ENCODE data around the gene CAMSAP2. TPM values are rescaled to one million over a fixed set of nuclear protein-coding genes. Genes with fewer than 3 reads are reported as not detected.

Gene CAMSAP2
- total RNA-seq, 6 experiments from 2014 or later, result 30.2 to 35.6 (median 33.3) TPM

DNA sequence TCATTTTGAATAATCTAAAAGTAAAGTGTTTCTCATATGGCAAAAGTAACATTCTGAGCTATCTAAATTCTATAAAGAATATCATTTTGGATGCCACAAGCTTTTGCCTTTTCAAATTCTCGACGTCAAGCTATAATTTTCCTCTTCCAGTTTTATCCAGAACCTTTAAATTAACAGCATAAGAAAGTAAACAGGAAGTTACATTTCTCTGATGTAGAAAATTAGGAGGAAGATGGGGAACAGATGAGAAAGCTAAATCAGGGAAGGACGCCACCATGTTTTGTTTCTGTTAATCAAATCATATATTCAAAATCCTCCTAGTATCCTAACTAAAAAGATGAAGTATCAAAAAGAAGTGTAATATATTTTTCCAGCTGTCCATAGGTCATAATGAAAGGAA lies 8.8 kb upstream of the CAMSAP2 start:
- H3K4me3 Mint-ChIP-seq, result peak overlapping the region; percentile 52
- DNase-seq, result no peak
- peaks cover 9% of the 10 kb centered on the region for H3K4me1 Mint-ChIP-seq (ENCODE audit: low read depth)
- H3K27ac Mint-ChIP-seq, result peak overlapping the region; percentile 87
- TF ChIP-seq, protein P1, sequence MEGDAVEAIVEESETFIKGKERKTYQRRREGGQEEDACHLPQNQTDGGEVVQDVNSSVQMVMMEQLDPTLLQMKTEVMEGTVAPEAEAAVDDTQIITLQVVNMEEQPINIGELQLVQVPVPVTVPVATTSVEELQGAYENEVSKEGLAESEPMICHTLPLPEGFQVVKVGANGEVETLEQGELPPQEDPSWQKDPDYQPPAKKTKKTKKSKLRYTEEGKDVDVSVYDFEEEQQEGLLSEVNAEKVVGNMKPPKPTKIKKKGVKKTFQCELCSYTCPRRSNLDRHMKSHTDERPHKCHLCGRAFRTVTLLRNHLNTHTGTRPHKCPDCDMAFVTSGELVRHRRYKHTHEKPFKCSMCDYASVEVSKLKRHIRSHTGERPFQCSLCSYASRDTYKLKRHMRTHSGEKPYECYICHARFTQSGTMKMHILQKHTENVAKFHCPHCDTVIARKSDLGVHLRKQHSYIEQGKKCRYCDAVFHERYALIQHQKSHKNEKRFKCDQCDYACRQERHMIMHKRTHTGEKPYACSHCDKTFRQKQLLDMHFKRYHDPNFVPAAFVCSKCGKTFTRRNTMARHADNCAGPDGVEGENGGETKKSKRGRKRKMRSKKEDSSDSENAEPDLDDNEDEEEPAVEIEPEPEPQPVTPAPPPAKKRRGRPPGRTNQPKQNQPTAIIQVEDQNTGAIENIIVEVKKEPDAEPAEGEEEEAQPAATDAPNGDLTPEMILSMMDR (IDR thresholded peaks at IDR 0.05), result no peak
- no peaks in the 10 kb centered on the region for H3K9me3 Mint-ChIP-seq
- H3K27me3 Mint-ChIP-seq (ENCODE audit: insufficient read depth), result no peaks in the 10 kb centered on the region; the same call in 1 of the 2 replicates
- H3K36me3 Mint-ChIP-seq (ENCODE audit: low read depth), result no peaks in the 10 kb centered on the region

DNA sequence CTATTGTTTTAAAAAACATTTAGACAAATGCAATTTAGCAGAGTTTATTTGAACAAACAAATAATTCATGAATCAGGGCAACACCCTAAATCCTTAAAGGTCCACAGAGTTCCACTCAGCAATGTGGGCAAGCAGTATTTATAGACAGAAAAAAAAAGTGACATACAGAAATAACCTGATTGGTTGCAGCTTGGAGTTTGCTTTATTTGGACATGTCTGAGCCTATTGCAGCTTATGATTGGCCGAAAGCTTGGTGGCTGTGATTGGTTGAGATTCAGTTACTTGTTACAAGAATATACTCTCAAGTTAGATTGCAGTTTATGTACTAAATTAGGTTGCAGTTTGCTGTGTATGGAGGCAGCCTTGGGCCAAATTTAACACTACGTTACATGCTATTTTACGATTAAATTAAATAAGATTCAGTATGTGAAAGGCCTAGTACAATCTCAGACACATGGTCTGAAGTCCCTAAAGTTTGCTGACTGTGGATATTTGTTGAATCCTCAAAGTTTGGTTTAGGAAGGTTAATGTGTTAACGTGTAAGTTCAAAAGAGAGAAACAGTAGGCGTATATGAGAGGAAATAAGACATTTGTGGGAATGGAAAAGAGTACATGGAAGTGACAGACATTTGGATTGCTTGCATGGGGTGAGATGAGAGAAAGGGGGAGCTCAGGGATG lies 6.9 kb upstream of the CAMSAP2 start:
- peaks cover 9% of the 10 kb centered on the region for H3K4me1 Mint-ChIP-seq (ENCODE audit: low read depth)
- no peak for DNase-seq
- TF ChIP-seq, protein P1 (IDR thresholded peaks at IDR 0.05), result no peak
- no peaks in the 10 kb centered on the region for H3K36me3 Mint-ChIP-seq (ENCODE audit: low read depth)
- no peaks in the 10 kb centered on the region for H3K9me3 Mint-ChIP-seq
- H3K27ac Mint-ChIP-seq, result no peak overlapping the region
- H3K4me3 Mint-ChIP-seq, result no peak overlapping the region
- H3K27me3 Mint-ChIP-seq (ENCODE audit: insufficient read depth), result no peaks in the 10 kb centered on the region

DNA sequence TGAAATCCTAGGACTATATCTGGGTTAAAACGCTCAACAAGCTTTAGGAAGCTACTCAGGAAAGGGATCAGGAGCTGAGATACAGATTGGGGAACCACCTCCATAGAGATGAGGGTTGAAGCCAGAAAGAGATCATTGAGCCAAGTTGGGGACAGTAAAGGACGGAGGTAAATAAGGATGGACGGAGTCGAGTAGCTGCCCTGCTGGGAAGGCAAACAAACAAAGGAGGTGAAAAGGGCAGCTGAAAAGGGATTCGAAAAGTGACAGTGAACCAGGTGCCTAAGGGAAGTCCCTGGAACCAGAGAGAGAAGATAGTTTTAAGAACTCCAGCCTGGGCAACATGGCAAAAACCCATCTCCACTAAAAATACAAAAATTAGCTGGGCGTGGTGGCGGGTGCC lies 6.3 kb upstream of the CAMSAP2 start:
- Mint-ChIP-seq H3K36me3 (ENCODE audit: low read depth) (no peaks in the 10 kb centered on the region), H3K4me3 (no peak overlapping the region), H3K9me3 (no peaks in the 10 kb centered on the region), H3K27ac (no peak overlapping the region), H3K4me1 (ENCODE audit: low read depth) (peaks cover 9% of the 10 kb centered on the region), H3K27me3 (ENCODE audit: insufficient read depth) (no peaks in the 10 kb centered on the region)
- DNase-seq, result no peak
- TF ChIP-seq, protein P1 (IDR thresholded peaks at IDR 0.05), result no peak

- no peak for DNase-seq
- Mint-ChIP-seq H3K4me1 (ENCODE audit: low read depth) (peaks cover 20% of the 10 kb centered on the region), H3K4me3 (no peak overlapping the region), H3K27me3 (ENCODE audit: insufficient read depth) (peaks cover 2% of the 10 kb centered on the region; the same call in 1 of the 2 replicates), H3K27ac (no peak overlapping the region), H3K9me3 (no peaks in the 10 kb centered on the region), H3K36me3 (ENCODE audit: low read depth) (no peaks in the 10 kb centered on the region)
- TF ChIP-seq, protein P1 (IDR thresholded peaks at IDR 0.05), result no peak
Observed at GRCh38 chr1:200733907-200734306, 4.8 kb upstream of the CAMSAP2 start.

- Mint-ChIP-seq H3K36me3 (ENCODE audit: low read depth) (peaks cover 3% of the 10 kb centered on the region; the same call in 1 of the 2 replicates), H3K4me1 (ENCODE audit: low read depth) (peaks cover 32% of the 10 kb centered on the region), H3K27me3 (ENCODE audit: insufficient read depth) (peaks cover 2% of the 10 kb centered on the region; the same call in 1 of the 2 replicates), H3K27ac (peak overlapping the region; percentile 100), H3K9me3 (no peaks in the 10 kb centered on the region), H3K4me3 (peak overlapping the region; percentile 100)
- TF ChIP-seq, protein P1 (IDR thresholded peaks at IDR 0.05), result no peak
- DNase-seq, result no peak
Observed at GRCh38 chr1:200737647-200738291, 924 bp upstream of the CAMSAP2 start.

Data from HFFc6 (cell line).